HG02885 (cell line): ENCODE data around the gene GEMIN2.
"Not testable (repeated sequence)": the region's sequence is repeated elsewhere in the genome, so short reads cannot be mapped to it uniquely, and the experiment has no call there.

Experiments
- ATAC-seq: cut with Tn5 transposase; IDR thresholded peaks from one replicate; pipeline ENCODE4 v1.9.1; 2021; ENCODE audit warnings: mild to moderate bottlenecking; ENCODE audit not compliant: unreplicated experiment, poor library complexity

GEMIN2 gene

GRCh38 chr14:39175445-39176262, 61.5 kb downstream of the GEMIN2 start:
- peak; percentile 8 for ATAC-seq

GRCh38 chr14:39176263-39177167, 62.4 kb downstream of the GEMIN2 start:
- no peak for ATAC-seq

DNA sequence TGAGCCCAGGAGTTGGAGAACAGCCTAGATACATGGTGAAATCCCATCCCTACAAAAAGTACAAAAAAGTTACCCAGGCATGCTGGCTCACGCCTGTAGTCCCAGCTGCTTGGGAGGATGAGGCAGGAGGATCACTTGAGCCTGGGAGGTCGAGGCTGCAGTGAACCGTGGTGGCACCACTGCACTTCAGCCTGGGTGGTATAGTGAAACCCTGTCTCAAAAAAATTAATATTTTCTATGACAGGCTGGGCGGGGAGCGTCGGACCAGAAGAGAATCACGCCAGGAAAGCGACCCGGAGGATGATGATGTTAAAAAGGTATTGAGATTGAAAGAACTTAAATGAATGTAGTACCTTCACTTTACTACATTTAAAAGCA, 63.0 kb downstream of the GEMIN2 start:
- ATAC-seq, result no peak

DNA sequence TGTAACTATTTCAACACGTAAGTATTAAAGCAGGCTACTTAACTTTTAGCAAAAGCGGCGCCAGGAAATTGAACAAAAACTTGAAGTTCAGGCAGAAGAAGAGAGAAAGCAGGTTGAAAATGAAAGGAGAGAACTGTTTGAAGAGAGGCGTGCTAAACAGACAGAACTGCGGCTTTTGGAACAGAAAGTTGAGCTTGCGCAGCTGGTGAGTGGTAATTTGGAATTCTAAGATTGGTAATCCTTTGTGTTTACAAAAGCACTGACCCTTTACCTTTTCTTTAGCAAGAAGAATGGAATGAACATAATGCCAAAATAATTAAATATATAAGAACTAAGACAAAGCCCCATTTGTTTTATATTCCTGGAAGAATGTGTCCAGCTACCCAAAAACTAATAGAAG, 64.9 kb downstream of the GEMIN2 start:
- no peak for ATAC-seq

DNA sequence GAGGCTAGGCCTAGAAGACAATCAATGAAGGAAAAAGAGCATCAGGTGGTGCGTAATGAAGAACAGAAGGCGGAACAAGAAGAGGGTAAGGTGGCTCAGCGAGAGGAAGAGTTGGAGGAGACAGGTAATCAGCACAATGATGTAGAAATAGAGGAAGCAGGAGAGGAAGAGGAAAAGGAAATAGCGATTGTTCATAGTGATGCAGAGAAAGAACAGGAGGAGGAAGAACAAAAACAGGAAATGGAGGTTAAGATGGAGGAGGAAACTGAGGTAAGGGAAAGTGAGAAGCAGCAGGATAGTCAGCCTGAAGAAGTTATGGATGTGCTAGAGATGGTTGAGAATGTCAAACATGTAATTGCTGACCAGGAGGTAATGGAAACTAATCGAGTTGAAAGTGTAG, 66.4 kb downstream of the GEMIN2 start:
- ATAC-seq, result no peak

DNA sequence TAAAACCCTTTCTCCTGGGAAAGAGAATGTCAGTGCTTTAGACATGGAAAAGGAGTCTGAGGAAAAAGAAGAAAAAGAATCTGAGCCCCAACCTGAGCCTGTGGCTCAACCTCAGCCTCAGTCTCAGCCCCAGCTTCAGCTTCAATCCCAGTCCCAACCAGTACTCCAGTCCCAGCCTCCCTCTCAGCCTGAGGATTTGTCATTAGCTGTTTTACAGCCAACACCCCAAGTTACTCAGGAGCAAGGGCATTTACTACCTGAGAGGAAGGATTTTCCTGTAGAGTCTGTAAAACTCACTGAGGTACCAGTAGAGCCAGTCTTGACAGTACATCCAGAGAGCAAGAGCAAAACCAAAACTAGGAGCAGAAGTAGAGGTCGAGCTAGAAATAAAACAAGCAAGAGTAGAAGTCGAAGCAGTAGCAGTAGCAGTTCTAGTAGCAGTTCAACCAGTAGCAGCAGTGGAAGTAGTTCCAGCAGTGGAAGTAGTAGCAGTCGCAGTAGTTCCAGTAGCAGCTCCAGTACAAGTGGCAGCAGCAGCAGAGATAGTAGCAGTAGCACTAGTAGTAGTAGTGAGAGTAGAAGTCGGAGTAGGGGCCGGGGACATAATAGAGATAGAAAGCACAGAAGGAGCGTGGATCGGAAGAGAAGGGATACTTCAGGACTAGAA, 67.0 kb downstream of the GEMIN2 start:
- no peak for ATAC-seq

DNA sequence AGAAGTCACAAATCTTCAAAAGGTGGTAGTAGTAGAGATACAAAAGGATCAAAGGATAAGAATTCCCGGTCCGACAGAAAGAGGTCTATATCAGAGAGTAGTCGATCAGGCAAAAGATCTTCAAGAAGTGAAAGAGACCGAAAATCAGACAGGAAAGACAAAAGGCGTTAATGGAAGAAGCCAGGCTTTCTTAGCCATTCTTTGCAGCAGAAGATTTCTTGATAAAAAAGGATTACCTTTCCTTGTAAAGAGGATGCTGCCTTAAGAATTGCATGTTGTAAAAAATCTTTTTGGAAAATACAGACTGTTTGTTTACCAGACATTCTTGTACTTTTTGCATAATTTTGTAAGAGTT, 67.5 kb downstream of the GEMIN2 start:
- ATAC-seq, result no peak

DNA sequence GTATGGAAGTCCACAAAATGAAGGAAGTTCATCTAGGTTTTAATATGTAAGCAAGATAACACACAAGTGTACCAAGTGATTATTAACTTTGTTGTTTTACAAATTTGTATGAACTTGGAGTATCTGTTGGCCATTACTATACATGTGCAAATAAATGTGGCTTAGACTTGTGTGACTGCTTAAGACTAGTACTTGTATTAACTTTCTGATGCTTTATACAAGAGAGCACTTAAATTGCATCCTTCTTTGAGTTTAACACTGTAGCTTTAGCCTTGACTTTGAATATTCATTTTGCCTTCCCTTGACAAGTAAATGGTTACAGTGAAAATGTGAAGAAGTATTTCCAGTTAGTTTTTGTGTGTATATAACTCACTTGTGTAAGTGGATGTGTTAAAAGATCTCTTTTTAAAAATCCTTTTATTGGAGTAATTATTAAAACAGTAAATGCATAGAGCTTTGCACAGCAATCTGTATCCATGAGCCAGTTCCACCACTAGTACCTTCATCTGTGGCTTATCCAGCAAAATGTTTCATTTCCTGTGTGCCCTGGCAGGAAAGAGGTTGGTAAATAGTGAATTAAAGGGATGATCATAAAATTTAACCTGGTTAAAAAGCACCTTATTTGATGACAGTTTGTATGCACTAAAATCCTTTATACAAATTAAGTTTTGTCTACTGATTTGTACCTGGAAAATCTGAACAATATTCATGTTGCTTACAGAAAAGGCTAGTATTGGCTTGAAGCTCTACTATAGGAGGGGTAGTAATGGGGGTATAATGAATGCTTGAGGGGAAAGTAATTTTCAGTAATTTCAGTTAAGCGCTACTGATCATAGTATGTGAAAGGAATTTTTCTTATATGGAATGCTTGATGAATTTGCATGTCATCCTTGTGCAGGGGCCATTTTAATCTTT, 68.9 kb downstream of the GEMIN2 start:
- ATAC-seq, result no peak

DNA sequence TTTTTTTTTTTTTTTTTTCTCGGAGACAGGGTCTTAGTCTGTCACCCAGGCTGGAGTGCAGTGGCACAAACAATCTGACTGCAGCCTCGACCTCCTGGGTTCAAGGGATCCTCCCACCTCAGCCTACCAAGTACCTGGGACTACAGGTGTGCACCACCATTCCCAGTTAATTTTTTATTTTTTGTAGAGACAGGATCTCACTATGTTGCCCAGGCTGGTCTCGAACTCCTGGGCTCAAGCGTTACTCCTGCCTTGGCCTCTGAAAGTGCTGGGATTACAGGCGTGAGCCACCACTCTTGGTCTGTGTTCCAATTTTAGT, 69.5 kb downstream of the GEMIN2 start:
- ATAC-seq, result not testable (repeated sequence)

DNA sequence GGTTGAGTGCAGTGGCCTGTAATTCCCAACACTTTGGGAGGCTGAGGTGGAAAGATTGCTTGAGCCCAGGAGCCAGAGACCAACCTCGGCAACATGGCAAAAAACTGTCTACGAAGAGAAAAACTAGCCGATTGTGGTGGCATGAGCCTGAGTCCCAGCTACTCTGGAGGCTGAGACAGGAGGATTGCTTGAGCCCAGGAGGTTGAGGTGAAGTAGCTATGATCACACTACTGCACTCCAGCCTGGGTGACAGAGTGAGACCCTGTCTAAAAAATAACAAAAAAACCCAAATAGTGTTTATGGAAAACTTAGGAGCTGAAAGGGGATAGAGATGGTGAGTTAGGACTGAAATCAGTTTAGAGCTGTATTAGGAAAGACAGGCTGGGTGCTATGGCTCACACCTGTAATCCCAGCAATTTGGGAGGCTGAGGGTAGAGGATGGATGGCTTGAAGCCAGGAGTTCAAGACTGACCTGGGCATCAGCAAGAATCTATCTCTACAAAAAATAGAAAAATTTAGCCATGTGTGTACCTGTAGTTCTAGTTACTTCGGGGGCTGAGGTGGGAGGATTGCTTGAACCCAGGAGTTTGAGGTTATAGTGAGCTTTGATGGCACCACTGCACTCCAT, 70.6 kb downstream of the GEMIN2 start:
- ATAC-seq, result no peak

- no peak for ATAC-seq
Measured at GRCh38 chr14:39185256-39186049, 71.3 kb downstream of the GEMIN2 start.
